ENCODE data around the gene NKD2. TPM values are rescaled to one million over a fixed set of nuclear protein-coding genes. Genes with fewer than 3 reads are reported as not detected.

NKD2 gene
- total and polyA plus RNA-seq, 9 of the 15 experiments (the other 6 are each of a cell fraction or from before 2014, with no cell fraction given) = 0.09 to 0.64 (median 0.27) TPM; not detected in 5

- in situ Hi-C loops (cut with MboI) = no loop called here
- Histone ChIP-seq H3K4me1 (replicated peaks in 1 of 2; ENCODE audit: control insufficient read depth in 2 of 2, insufficient read depth in 2 of 2, low read length in 2 of 2) (peaks cover 0 to 29% of the 10 kb centered on the region in 2 experiments; a peak in 2 of 5 replicates), H3K27ac (ENCODE audit: extremely low read depth, low read depth, low read length) (no peak overlapping the region), H4K20me1 (replicated peaks; ENCODE audit: control insufficient read depth, insufficient read depth, low read length) (peaks cover 44% of the 10 kb centered on the region), H3K4me2 (ENCODE audit: insufficient read depth, low read length) (no peak overlapping the region), H3K27me3 (ENCODE audit: control insufficient read depth in 2 of 2, insufficient read depth in 2 of 2, low read length in 2 of 2) (peaks cover 49 to 90% of the 10 kb centered on the region in 2 experiments), H3K9me3 (replicated peaks; ENCODE audit: control insufficient read depth, insufficient read depth, low read depth, low read length) (no peaks in the 10 kb centered on the region), H3K4me3 (no peak overlapping the region), H3K79me2 (ENCODE audit: control insufficient read depth, insufficient read depth, low read length) (no peaks in the 10 kb centered on the region), H3K9ac (ENCODE audit: insufficient read depth in 1 of 2, low read depth in 2 of 2, low read length in 2 of 2) (no peak overlapping the region), H3K36me3 (ENCODE audit: control insufficient read depth, insufficient read depth, low read length) (no peaks in the 10 kb centered on the region), H2AFZ (ENCODE audit: low read depth, low read length) (no peak overlapping the region), H3K9me1 (ENCODE audit: control insufficient read depth, insufficient read depth, low read length) (no peaks in the 10 kb centered on the region)
- intact Hi-C loops (cut with micrococcal nuclease) = no loop called here
- DNase-seq (ENCODE audit: extremely low read depth in 1 of 4, low spot score in 3 of 4) (no peak), FAIRE-seq (no peak), ATAC-seq (no peak)
- ChIA-PET POLR2A (interaction anchor here (0.9 to 1.6 kb wide), 2 partner anchors 15 to 18 kb away, joined by 3 to 4 read pairs; no protein-coding TSS in a partner anchor), CTCF (ENCODE audit: low intra/inter-chr PET ratio) (no interaction called here)
- WGBS (ENCODE audit: insufficient coverage, low coverage, missing lambda C conversion rate) = 3% methylated on average over 7 of the region's 7 CpGs
- BruUV-seq (replicated peaks) = no TSS peak
- no peak for TF ChIP-seq CBX8 (IDR thresholded peaks at IDR 0.05; ENCODE audit: borderline replicate concordance, extremely low read depth, low read depth, low read length, poor library complexity, severe bottlenecking)
- no peak for TF ChIP-seq CBX1 (IDR thresholded peaks at IDR 0.05; ENCODE audit: low read depth)
- TF ChIP-seq ZNF174 (CRISPR knock-in tag; IDR thresholded peaks at IDR 0.05) = no peak
- TF ChIP-seq ZFP30 (CRISPR knock-in tag; IDR thresholded peaks at IDR 0.05; ENCODE audit: borderline replicate concordance) = no peak
- TF ChIP-seq SAFB (IDR thresholded peaks at IDR 0.05; ENCODE audit: borderline replicate concordance, low read depth, low read length) = no peak
Observed at GRCh38 chr5:1012900-1013237, 4.3 kb downstream of the NKD2 start.

All from K562 (cell line).